Suppressor macrophage treated with lipopolysaccharide for 4 hours (primary cell): Measurements from ENCODE around the gene MXI1.
"Not testable (repeated sequence)": the region's sequence is repeated elsewhere in the genome, so short reads cannot be mapped to it uniquely, and the experiment has no call there.

Experiments
- DNase-seq: peaks from one replicate; pipeline ENCODE4 v3.0.0-alpha.2; 2020

The MXI1 gene

DNA sequence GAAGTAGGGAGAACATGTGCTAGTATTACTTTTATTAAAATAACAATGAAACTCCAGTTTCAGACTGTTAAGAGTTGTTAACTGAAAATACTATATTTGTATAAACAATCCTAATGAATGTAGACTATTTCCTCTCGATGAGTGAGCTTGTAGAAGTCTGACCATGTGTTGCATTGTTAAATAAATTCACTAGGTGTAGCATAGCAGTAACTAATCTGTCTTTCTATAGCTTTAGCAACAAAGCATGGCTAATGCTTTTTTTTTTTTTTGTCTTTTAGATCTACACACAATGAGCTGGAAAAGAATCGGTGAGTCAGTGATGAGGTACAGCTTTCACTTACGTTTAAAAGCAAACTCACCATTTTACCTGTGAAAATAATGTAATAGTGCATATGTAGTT is 37.1 kb downstream of the MXI1 start:
- no peak for DNase-seq

DNA sequence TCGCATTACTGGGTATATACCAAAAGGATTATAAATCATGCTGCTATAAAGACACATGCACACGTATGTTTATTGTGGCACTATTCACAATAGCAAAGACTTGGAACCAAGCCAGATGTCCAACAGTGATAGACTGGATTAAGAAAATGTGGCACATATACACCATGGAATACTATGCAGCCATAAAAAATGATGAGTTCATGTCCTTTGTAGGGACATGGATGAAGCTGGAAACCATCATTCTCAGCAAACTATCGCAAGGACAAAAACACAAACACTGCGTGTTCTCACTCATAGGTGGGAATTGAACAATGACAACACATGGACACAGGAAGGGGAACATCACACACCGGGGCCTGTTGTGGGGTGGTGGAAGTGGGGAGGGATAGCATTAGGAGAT is 40.4 kb downstream of the MXI1 start:
- not testable (repeated sequence) for DNase-seq

DNA sequence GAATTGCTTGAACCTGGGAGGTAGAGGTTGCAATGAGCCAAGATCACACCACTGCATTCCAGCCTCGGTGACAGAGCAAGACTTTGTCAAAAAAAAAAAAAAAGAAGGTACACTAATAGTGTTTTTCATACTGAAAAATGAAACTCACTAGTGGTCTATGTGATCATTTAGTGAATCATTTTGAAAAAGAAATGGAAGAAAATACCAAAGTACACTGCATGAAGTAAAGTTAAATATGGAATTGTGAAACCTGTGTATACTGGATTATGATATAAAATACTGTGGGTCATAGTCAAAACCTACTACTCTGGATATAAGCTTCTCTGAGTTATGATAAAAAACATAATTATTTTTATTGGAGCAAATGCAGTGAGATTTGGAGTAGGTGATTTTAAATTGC is 42.1 kb downstream of the MXI1 start:
- not testable (repeated sequence) for DNase-seq

DNA sequence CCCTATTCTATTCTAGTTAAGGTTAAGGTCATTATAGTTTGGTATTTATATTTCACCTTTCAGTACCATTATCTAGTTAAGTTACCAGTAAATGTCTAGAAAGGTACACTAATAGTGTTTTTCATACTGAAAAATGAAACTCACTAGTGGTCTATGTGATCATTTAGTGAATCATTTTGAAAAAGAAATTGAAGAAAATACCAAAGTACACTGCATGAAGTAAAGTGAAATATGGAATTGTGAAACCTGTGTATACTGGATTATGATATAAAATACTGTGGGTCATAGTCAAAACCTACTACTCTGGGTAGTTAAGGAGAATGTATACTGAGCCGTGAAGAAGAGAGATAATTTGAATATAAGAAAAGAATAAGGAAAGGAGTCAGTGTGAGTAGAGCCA is 44.0 kb downstream of the MXI1 start:
- not testable (repeated sequence) for DNase-seq

DNA sequence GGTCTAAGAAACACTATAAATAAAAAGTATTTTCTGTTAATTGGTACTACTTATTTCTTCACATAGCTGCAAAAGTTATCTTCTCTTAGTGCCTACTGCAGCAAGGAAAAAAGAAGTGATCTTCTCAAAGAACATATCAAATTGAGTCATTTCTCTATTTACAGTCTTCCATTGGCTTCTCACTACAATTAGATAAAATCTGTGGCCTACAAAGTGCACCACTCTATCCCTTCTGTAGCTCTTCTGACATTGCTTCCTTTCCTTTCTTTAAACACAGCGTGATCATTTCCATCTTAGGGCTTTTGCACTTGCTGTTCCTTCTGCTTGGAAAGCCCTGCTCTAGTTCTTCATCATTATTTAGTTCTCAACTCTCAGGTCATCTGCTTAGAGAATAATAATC is 44.7 kb downstream of the MXI1 start:
- no peak for DNase-seq

DNA sequence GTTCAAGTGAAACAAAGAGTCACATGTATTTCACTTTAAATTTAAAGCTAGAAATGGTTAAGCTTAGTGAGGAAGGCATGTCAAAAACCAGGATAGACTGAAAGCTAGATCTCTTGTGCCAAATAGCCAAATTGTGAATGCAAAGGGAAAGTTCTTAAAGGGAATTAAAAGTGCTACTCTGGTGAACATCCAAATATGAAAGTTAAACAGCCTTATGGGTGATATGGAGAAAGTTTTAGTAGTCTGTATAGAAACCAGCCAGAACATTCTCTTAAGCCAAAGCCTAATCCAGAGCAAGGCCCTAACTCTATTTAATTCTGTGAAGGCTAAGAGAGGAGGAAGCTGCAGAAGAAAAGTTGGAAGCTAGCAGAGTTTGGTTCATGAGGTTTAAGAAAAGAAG is 47.1 kb downstream of the MXI1 start:
- DNase-seq = peak; percentile 50

GRCh38 chr10:110258542-110258941 is 51.1 kb downstream of the MXI1 start:
- DNase-seq = no peak

DNA sequence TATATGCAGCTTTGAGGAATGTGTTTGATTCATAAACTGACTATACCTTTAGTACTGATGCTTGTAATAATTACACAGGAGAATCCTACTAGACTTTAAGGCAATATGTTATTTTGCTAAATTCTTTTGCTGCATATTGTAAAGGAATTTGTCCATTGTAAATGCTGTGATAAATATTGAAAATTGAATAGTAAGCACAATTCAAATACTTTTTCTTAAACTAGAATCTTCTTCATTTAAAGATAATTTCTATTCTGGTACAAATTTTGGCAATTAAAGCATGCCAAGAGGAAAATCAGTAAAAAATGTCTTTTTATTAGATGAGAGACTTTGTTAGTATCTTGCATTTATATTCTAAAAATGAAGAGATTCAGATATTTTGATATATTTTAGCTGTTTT is 51.9 kb downstream of the MXI1 start:
- DNase-seq = no peak

GRCh38 chr10:110260746-110261477 is 53.5 kb downstream of the MXI1 start:
- DNase-seq = peak; percentile 27

DNA sequence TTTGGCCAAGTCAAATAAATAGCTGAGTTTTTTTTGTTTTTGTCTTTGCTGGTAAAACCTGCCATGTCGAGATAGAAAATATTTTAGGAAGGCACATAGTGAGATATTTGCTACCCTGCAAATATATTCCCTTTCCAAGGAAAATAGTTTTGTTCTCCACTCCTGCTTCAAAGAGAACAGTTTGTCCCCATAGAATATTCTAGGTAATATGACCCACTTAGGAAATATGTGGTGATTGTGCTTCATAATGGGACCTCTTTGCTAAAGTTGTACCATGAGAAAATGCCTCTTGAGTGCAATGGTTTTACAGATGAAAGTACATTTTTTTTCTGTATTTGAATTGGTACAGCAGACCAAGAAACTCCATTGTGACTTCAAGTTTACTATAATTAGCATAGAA is 55.8 kb downstream of the MXI1 start:
- DNase-seq = no peak

DNA sequence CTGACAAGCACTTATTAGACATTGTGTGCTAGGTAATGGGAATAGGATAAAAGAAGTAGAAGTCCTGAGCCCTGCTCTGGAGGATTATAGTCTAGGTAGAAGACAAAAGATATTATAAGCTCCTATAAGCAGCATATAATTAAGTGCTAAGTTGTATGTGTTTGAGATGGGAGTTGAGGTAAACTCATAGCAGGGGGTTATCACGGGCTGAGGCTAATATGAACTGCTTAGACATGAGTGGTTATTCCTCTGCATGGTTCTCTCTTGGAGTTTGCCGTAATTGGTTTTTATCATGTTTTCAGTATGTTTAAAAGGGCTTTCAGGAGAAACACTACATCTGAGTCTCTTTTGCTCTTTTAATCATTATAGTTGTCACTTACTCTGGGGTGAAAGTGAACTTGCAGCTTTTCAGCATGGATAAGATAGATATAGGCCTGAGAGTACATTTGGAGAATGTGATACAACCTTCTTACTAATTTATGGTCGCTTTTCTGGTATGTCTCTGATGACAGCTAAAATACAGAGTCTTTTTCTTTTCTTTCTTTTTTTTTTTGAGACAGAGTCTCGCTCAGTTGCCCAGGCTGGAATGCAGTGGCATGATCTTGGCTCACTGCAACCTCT is 58.3 kb downstream of the MXI1 start:
- DNase-seq = no peak

- DNase-seq = no peak
Observed at GRCh38 chr10:110267276-110267675, 59.9 kb downstream of the MXI1 start.

GRCh38 chr10:110268442-110268841 is 61.0 kb downstream of the MXI1 start:
- DNase-seq = no peak

GRCh38 chr10:110268971-110269370 is 61.6 kb downstream of the MXI1 start:
- DNase-seq = no peak

DNA sequence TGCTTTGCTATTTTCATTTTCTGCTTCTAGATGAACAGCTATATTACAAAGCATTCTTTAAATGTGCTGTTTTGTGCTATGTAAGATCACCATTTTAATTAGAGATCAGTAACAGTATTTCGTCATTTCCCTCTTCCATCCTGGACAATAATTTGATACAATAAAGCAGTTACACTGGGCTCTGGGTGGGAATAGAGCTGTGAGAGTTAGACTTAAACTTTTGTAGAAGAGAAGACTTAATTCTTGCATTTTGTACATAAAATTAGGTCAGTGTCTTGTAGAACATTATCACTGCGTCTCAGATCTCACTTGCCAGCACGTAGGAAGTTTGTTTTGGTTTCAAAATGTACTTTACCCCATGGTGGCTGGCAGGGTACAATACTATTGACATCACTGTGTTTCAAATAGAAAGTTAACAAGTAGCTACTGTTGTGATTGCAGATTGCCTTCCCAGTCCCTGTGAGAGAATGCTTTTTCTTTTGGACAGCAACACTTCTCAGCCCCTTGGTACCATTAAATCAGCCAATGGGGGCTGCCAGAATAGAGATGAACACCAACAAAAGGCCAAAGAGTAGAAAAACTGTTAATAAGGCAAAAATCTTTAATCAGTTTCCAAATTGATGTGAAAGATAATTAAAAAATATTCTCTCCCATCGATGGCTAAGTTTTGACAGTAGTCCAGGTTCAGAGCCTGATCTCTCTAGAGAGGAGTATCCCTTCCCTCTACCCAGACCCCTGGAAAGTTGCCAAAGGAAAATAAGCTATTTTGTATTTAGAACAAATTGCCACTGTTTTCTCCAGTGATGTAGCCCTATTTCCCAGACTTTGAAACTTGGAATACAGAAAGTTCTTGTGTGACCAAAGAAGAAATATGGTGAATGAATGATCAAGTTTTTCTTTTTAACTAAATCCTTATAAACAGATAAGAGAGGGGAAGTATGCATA is 62.2 kb downstream of the MXI1 start:
- peak; percentile 85 for DNase-seq

GRCh38 chr10:110272995-110273394 is 65.6 kb downstream of the MXI1 start:
- not testable (repeated sequence) for DNase-seq

DNA sequence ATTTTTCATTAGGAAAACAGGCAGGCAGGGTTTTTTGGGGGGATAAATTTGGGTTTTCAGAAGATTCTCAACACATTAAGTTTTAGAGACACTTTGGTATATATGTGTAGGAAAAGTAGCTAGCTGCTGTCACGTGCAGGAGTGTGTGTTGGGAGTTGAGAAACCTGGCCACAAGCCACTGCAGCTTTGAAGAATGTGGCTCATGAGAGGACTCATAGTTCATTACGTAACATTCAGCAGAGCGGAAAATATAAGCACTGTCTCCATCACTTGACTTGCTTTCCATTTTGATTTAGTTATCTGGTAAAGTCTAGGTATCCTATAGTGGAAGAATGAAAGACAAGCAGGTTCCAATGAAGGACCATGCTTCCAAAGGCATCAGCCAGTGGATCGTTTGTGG is 66.1 kb downstream of the MXI1 start:
- DNase-seq = peak; percentile 89

- DNase-seq = peak; percentile 13
Observed at GRCh38 chr10:110274072-110274627, 66.7 kb downstream of the MXI1 start.

DNA sequence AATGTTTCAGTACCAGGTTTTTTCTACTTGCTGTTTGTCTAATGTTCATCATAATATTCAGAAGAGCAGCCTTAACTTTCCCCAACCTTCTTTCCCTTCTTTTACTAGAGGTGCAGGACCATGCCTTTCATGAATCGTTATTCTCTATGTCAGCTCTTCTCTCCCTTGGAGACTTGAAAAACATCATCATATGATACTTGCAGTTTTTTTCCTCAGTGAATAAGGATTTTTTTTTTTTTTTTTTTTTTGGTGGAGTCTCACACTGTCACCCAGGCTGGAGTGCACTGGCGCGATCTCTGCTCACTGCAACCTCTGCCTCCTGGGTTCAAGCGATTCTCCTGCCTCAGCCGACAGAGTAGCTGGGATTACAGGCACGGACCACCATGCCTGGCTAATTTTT is 67.2 kb downstream of the MXI1 start:
- DNase-seq = no peak

GRCh38 chr10:110275128-110275729 is 67.8 kb downstream of the MXI1 start:
- DNase-seq = no peak

GRCh38 chr10:110276603-110277002 is 69.2 kb downstream of the MXI1 start:
- DNase-seq = no peak

DNA sequence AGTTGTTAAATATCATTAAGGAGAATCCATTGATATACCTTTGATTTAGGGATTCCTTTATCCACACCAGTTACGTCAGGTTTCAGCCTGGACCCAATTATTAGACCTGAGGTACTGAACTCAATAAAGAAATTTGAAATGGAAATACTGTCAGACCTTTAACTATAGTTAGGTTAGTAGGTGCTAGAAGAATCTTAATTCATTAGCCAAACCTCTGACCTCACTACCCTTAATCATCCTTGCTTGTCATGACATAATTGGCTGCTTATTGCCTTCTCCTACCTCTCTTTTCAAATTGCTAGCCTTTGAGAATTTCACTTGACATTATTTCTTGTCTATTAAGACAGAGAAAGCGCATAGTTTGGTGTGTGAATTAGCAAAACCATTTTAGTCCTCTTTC is 70.2 kb downstream of the MXI1 start:
- DNase-seq = no peak
